Measurements from ENCODE around the gene HHAT.
A peak's percentile ranks its signal among the peaks of the same experiment; 100 is the strongest.

Gene HHAT

DNA sequence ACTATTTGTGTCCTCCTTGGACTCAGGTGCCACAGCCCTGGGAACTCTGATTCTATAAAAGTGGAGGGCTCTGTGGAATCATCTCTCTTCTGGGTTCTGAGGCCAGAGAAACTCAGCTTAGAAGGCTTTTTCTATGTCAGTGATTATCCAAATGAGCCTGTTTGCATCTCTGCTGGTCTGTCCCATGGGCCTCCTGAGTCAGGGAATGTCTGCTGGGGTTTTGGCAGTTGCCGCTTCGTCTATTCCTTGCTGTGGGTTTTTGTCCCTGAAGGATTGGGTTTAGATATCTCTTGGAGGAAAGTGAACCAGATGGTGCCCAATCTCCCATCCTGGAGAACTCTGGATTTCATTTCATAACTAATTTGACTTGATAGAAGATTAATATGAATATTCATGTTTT lies 297.6 kb downstream of the HHAT start:
- H3K27me3 Mint-ChIP-seq (ENCODE audit: low read depth) = peaks cover 4% of the 10 kb centered on the region
- no peaks in the 10 kb centered on the region for H3K36me3 Mint-ChIP-seq (ENCODE audit: low read depth)
- H3K9me3 Mint-ChIP-seq = no peaks in the 10 kb centered on the region

DNA sequence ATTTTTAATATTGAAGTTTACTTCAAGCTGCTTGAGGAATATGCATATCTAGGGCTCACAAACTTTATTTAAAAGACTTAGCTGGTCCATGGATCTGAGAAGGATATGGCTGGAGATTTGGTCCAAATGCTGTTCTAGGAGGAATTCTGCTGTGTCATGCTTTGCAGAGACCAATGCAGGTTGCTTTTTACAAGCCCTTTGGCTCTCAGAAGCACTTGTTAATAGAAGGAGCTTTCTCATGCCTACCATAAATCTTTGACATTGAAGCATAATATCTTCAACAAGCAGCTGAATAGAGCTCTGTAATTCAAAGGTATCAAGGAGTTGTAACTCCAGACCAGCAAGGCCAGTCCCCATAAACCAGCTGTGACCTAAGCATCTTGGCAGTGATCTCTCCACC lies 299.1 kb downstream of the HHAT start:
- peaks cover 27% of the 10 kb centered on the region for H3K4me1 Mint-ChIP-seq
- H3K27me3 Mint-ChIP-seq (ENCODE audit: low read depth) = no peaks in the 10 kb centered on the region
- TF ChIP-seq, protein P1, sequence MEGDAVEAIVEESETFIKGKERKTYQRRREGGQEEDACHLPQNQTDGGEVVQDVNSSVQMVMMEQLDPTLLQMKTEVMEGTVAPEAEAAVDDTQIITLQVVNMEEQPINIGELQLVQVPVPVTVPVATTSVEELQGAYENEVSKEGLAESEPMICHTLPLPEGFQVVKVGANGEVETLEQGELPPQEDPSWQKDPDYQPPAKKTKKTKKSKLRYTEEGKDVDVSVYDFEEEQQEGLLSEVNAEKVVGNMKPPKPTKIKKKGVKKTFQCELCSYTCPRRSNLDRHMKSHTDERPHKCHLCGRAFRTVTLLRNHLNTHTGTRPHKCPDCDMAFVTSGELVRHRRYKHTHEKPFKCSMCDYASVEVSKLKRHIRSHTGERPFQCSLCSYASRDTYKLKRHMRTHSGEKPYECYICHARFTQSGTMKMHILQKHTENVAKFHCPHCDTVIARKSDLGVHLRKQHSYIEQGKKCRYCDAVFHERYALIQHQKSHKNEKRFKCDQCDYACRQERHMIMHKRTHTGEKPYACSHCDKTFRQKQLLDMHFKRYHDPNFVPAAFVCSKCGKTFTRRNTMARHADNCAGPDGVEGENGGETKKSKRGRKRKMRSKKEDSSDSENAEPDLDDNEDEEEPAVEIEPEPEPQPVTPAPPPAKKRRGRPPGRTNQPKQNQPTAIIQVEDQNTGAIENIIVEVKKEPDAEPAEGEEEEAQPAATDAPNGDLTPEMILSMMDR (IDR thresholded peaks at IDR 0.05; ENCODE audit: unreplicated experiment in 3 of 3) = no peak
- no peak overlapping the region for H3K27ac Mint-ChIP-seq
- H3K9me3 Mint-ChIP-seq = no peaks in the 10 kb centered on the region
- no peaks in the 10 kb centered on the region for H3K36me3 Mint-ChIP-seq (ENCODE audit: low read depth)
- H3K4me3 Mint-ChIP-seq = no peak overlapping the region

More for the DNA sequence above, 297.6 kb downstream of the HHAT start:
- no peak overlapping the region for H3K4me3 Mint-ChIP-seq
- H3K27ac Mint-ChIP-seq = no peak overlapping the region
- TF ChIP-seq, protein P1 (IDR thresholded peaks at IDR 0.05; ENCODE audit: unreplicated experiment in 3 of 3) = no peak
- peaks cover 21% of the 10 kb centered on the region for H3K4me1 Mint-ChIP-seq

DNA sequence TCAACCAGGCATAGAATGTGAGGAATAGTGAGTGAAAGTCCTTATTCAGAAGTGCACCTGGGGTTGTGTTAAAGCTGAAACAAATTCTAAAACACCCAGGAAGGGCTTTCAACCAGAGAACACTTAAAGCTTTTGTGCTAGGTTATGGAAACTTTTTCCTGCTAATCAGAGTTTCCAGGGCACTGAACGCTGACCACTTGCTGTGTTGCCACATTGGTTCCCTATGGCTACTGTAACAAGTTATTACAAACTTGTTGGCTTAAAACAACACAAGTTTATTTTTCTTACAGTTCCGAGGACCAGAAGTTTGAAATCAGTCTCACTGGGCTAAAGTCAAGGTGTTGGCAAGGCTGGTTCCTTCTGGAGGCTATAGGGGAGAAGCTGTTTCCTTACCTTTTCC lies 300.6 kb downstream of the HHAT start:
- no peak overlapping the region for H3K27ac Mint-ChIP-seq
- no peaks in the 10 kb centered on the region for H3K9me3 Mint-ChIP-seq
- no peaks in the 10 kb centered on the region for H3K27me3 Mint-ChIP-seq (ENCODE audit: low read depth)
- TF ChIP-seq, protein P1 (IDR thresholded peaks at IDR 0.05; ENCODE audit: unreplicated experiment in 3 of 3) = no peak
- H3K4me1 Mint-ChIP-seq = peaks cover 27% of the 10 kb centered on the region
- H3K36me3 Mint-ChIP-seq (ENCODE audit: low read depth) = no peaks in the 10 kb centered on the region
- no peak overlapping the region for H3K4me3 Mint-ChIP-seq

DNA sequence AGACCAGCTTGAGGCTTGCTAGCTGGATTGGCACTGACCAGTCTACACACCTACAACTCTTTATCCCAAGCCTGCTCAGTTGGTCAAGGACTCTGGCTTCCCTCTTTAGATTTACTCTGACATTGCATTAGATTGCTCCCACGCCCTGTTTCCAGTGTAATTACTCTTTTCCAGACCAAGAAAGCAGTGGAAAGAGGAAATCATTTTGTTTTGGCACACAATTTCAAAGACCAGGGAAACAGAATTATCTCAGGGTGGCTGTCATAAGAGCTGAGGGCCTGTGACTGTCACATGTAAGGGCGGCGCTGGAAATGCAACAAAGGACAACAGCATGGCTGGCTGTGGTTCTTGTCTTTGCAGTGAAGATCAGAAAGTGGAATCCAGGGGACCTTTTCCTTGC lies 302.7 kb downstream of the HHAT start:
- no peak overlapping the region for H3K4me3 Mint-ChIP-seq
- peaks cover 18% of the 10 kb centered on the region for H3K4me1 Mint-ChIP-seq
- TF ChIP-seq, protein P1 (IDR thresholded peaks at IDR 0.05; ENCODE audit: unreplicated experiment in 3 of 3) = no peak
- H3K9me3 Mint-ChIP-seq = no peaks in the 10 kb centered on the region
- H3K27me3 Mint-ChIP-seq (ENCODE audit: low read depth) = no peaks in the 10 kb centered on the region
- peak overlapping the region in 1 of 3 experiments; percentile 19 for H3K27ac Mint-ChIP-seq
- no peaks in the 10 kb centered on the region for H3K36me3 Mint-ChIP-seq (ENCODE audit: low read depth)

DNA sequence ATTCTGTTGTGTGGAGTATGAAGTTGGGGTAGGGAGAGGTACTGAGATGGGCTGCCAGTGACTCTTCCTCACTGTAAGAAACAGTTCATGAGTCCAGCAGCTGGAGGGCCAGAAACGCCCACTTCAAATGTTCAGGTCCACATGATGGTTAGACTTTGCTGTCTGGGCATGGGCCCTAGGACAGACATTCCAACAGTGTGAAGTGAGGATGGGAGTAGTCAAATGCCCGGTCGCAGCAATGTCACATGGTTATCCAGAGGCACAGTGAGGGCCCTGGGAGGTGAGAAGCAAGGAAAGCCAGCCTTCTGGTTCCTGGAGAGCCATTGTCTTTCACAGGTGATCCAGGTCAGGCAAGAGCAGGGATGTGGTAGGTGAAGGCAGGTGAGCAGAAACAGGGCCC lies 304.4 kb downstream of the HHAT start:
- Mint-ChIP-seq H3K4me1 (peaks cover 14% of the 10 kb centered on the region), H3K4me3 (no peak overlapping the region), H3K36me3 (ENCODE audit: low read depth) (no peaks in the 10 kb centered on the region), H3K9me3 (no peaks in the 10 kb centered on the region), H3K27ac (no peak overlapping the region), H3K27me3 (ENCODE audit: low read depth) (no peaks in the 10 kb centered on the region)
- TF ChIP-seq, protein P1 (IDR thresholded peaks at IDR 0.05; ENCODE audit: unreplicated experiment in 3 of 3) = no peak

DNA sequence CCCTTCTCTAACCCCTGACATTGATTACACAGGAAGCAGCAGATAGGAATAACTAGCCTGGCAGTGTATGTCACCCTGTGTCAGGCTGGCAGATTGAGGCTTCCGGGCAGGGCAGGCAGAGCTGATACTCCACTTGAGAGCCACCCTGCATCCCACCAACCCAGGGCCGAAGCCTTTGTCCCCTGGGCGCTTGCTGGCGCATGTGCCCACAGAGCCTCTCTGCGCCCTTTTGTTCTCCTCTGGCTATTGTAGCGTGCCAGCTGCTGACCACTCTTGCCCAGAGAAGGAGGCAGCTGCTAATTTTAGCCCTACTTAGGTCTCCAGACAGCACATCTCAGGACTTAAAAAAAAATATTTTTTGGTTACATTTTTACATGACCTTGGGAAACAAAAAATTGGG lies 304.9 kb downstream of the HHAT start:
- TF ChIP-seq, protein P1 (IDR thresholded peaks at IDR 0.05; ENCODE audit: unreplicated experiment in 3 of 3) = no peak
- Mint-ChIP-seq H3K27ac (no peak overlapping the region), H3K36me3 (ENCODE audit: low read depth) (no peaks in the 10 kb centered on the region), H3K4me1 (peaks cover 13% of the 10 kb centered on the region), H3K9me3 (no peaks in the 10 kb centered on the region), H3K27me3 (ENCODE audit: low read depth) (no peaks in the 10 kb centered on the region), H3K4me3 (no peak overlapping the region)
